IPS DF 19.7 (cell line): ENCODE data around the gene KAT2A.

Experiments used
- DNase-seq: peaks from one replicate; pipeline ENCODE4 v3.0.0-alpha.2; 2013; ENCODE audit warnings: low read depth, low spot score

KAT2A gene

GRCh38 chr17:42114118-42114517 is 7.0 kb downstream of the KAT2A start:
- no peak for DNase-seq

GRCh38 chr17:42113293-42114069 is 7.7 kb downstream of the KAT2A start:
- DNase-seq, result no peak

GRCh38 chr17:42112552-42113176 is 8.5 kb downstream of the KAT2A start, which contains the start of gene DHX58:
TSS of gene DHX58 (minus strand) at chr17:42112714. CDS start at chr17:42111892, 822 bp downstream.
- no peak for DNase-seq

- DNase-seq, result no peak
These were observed 9.2 kb downstream of the KAT2A start for GRCh38 chr17:42111871-42112551.

- DNase-seq, result no peak
These were observed 9.9 kb downstream of the KAT2A start for GRCh38 chr17:42111265-42111636.

GRCh38 chr17:42110301-42111264 is 10.6 kb downstream of the KAT2A start:
- DNase-seq, result no peak

GRCh38 chr17:42109086-42109485 is 12.1 kb downstream of the KAT2A start:
- DNase-seq, result no peak

GRCh38 chr17:42107597-42108576 is 13.3 kb downstream of the KAT2A start:
- DNase-seq, result no peak

- no peak for DNase-seq
These were observed 14.0 kb downstream of the KAT2A start for GRCh38 chr17:42107124-42107523.

GRCh38 chr17:42106009-42106408 is 15.2 kb downstream of the KAT2A start:
- no peak for DNase-seq

- no peak for DNase-seq
These were observed 16.9 kb downstream of the KAT2A start for GRCh38 chr17:42104264-42104663.

- no peak for DNase-seq
These were observed 17.8 kb downstream of the KAT2A start for GRCh38 chr17:42103221-42103954.

GRCh38 chr17:42101513-42102292 is 19.5 kb downstream of the KAT2A start:
- no peak for DNase-seq

GRCh38 chr17:42098730-42099399 is 22.3 kb downstream of the KAT2A start:
- DNase-seq, result no peak

- no peak for DNase-seq
These were observed 23.2 kb downstream of the KAT2A start, which contains the start of gene ZNF385C for GRCh38 chr17:42097691-42098631. TSS of gene ZNF385C (minus strand) at chr17:42098473. CDS start at chr17:42063056, 35,417 bp downstream.

GRCh38 chr17:42096360-42097111 is 24.6 kb downstream of the KAT2A start:
- no peak for DNase-seq
